ENCODE results near the gene KIF1C. TPM values are rescaled to one million over a fixed set of nuclear protein-coding genes. Genes with fewer than 3 reads are reported as not detected.

KIF1C gene
- total and polyA plus RNA-seq, 9 of the 15 experiments (the other 6 are each of a cell fraction or from before 2014, with no cell fraction given): 0.38 to 68.4 (median 25.1) TPM

GRCh38 chr17:4966844-4967538, 30.8 kb upstream of the KIF1C start (continued):
- peak in 1 of 2 experiments; percentile 36; a peak in 2 of 4 replicates for TF ChIP-seq NRF1 (conservative IDR thresholded peaks at IDR 0.05 in 1 of 2, IDR thresholded peaks at IDR 0.05 in 1 of 2)
- TF ChIP-seq ATF1 (CRISPR knock-in tag; IDR thresholded peaks at IDR 0.05): no peak
- peak; percentile 81 for TF ChIP-seq ATF1 (tag; IDR thresholded peaks at IDR 0.05)
- TF ChIP-seq THRA (IDR thresholded peaks at IDR 0.05): no peak
- TF ChIP-seq ZNF609 (CRISPR knock-in tag; IDR thresholded peaks at IDR 0.05; ENCODE audit: borderline replicate concordance): no peak
- TF ChIP-seq AFF1 (IDR thresholded peaks at IDR 0.05; ENCODE audit: low read depth in 1 of 2, partially characterized antibody in 2 of 2): no peak
- TF ChIP-seq PHF21A (IDR thresholded peaks at IDR 0.05; ENCODE audit: borderline replicate concordance, low read depth): no peak
- no peak for TF ChIP-seq RFX1 (IDR thresholded peaks at IDR 0.05)
- no peak for TF ChIP-seq STAT6 (CRISPR knock-in tag; IDR thresholded peaks at IDR 0.05)
- TF ChIP-seq THAP12 (CRISPR knock-in tag; IDR thresholded peaks at IDR 0.05): no peak
- no peak for TF ChIP-seq ZNF75A (CRISPR knock-in tag; IDR thresholded peaks at IDR 0.05)

Measured in K562 (cell line).